ENCODE measurements around the gene FASTKD2. TPM values are rescaled to one million over a fixed set of nuclear protein-coding genes. Genes with fewer than 3 reads are reported as not detected.

FASTKD2 gene
- total RNA-seq, 2 donors from 2014 or later = 23.7 to 34.6 TPM

GRCh38 chr2:206766057-206766930 lies 888 bp downstream of the FASTKD2 start:
- ATAC-seq = no peak
- H3K36me3 Mint-ChIP-seq = peaks cover 9% of the 10 kb centered on the region
- peaks cover 2 to 6% of the 10 kb centered on the region in 2 donors for H3K27me3 Mint-ChIP-seq
- DNase-seq (ENCODE audit: low spot score) = no peak
- peaks cover 17 to 29% of the 10 kb centered on the region in 2 donors for H3K4me1 Mint-ChIP-seq (ENCODE audit: low read depth in 2 of 2)
- H3K4me3 Mint-ChIP-seq = peak overlapping the region; percentile 93
- no peaks in the 10 kb centered on the region for H3K9me3 Mint-ChIP-seq
- H3K27ac Mint-ChIP-seq = peak overlapping the region; percentile 90 to 91

GRCh38 chr2:206774871-206775270 lies 9.5 kb downstream of the FASTKD2 start:
- Mint-ChIP-seq H3K4me3 (no peak overlapping the region), H3K27me3 (no peaks in the 10 kb centered on the region), H3K36me3 (peaks cover 56% of the 10 kb centered on the region), H3K9me3 (no peaks in the 10 kb centered on the region), H3K4me1 (ENCODE audit: low read depth in 2 of 2) (peaks cover 15 to 17% of the 10 kb centered on the region in 2 donors), H3K27ac (no peak overlapping the region)
- ATAC-seq (no peak), DNase-seq (ENCODE audit: low spot score) (no peak)

- peaks cover 67% of the 10 kb centered on the region for H3K36me3 Mint-ChIP-seq
- no peak overlapping the region for H3K4me3 Mint-ChIP-seq
- peaks cover 15 to 17% of the 10 kb centered on the region in 2 donors for H3K4me1 Mint-ChIP-seq (ENCODE audit: low read depth in 2 of 2)
- DNase-seq (ENCODE audit: low spot score) (no peak), ATAC-seq (no peak)
- H3K27ac Mint-ChIP-seq = no peak overlapping the region
- no peaks in the 10 kb centered on the region for H3K27me3 Mint-ChIP-seq
- H3K9me3 Mint-ChIP-seq = no peaks in the 10 kb centered on the region
Observed at GRCh38 chr2:206776432-206776831, 11.0 kb downstream of the FASTKD2 start.

GRCh38 chr2:206780671-206781070 lies 15.3 kb downstream of the FASTKD2 start:
- Mint-ChIP-seq H3K4me3 (no peak overlapping the region), H3K36me3 (peaks cover 67% of the 10 kb centered on the region), H3K27me3 (no peaks in the 10 kb centered on the region), H3K27ac (no peak overlapping the region), H3K9me3 (no peaks in the 10 kb centered on the region), H3K4me1 (ENCODE audit: low read depth in 2 of 2) (peaks cover 13 to 15% of the 10 kb centered on the region in 2 donors)
- DNase-seq (ENCODE audit: low spot score) = no peak
- no peak for ATAC-seq

GRCh38 chr2:206783718-206784117 lies 18.3 kb downstream of the FASTKD2 start:
- H3K27me3 Mint-ChIP-seq = no peaks in the 10 kb centered on the region
- no peak overlapping the region for H3K27ac Mint-ChIP-seq
- H3K4me3 Mint-ChIP-seq = no peak overlapping the region
- peaks cover 43% of the 10 kb centered on the region for H3K36me3 Mint-ChIP-seq
- DNase-seq (ENCODE audit: low spot score) (no peak), ATAC-seq (no peak)
- H3K9me3 Mint-ChIP-seq = no peaks in the 10 kb centered on the region
- H3K4me1 Mint-ChIP-seq (ENCODE audit: low read depth in 2 of 2) = peaks cover 5 to 6% of the 10 kb centered on the region in 2 donors

- Mint-ChIP-seq H3K9me3 (no peaks in the 10 kb centered on the region), H3K36me3 (peaks cover 38% of the 10 kb centered on the region), H3K4me1 (ENCODE audit: low read depth in 2 of 2) (peaks cover 0 to under 1% of the 10 kb centered on the region in 2 donors), H3K27ac (no peak overlapping the region), H3K4me3 (no peak overlapping the region), H3K27me3 (no peaks in the 10 kb centered on the region)
- ATAC-seq = no peak
- no peak for DNase-seq (ENCODE audit: low spot score)
Observed at GRCh38 chr2:206784559-206785353, 19.4 kb downstream of the FASTKD2 start.

- peaks cover 32% of the 10 kb centered on the region for H3K36me3 Mint-ChIP-seq
- H3K4me1 Mint-ChIP-seq (ENCODE audit: low read depth in 2 of 2) = no peaks in the 10 kb centered on the region
- H3K27ac Mint-ChIP-seq = peak overlapping the region in 1 of 2 donors; percentile 27
- ATAC-seq = no peak
- no peak overlapping the region for H3K4me3 Mint-ChIP-seq
- no peak for DNase-seq (ENCODE audit: low spot score)
- H3K27me3 Mint-ChIP-seq = no peaks in the 10 kb centered on the region
- no peaks in the 10 kb centered on the region for H3K9me3 Mint-ChIP-seq
Observed at GRCh38 chr2:206790311-206790935, 25.0 kb downstream of the FASTKD2 start.

GRCh38 chr2:206792645-206793044 lies 27.2 kb downstream of the FASTKD2 start:
- Mint-ChIP-seq H3K27ac (no peak overlapping the region), H3K27me3 (no peaks in the 10 kb centered on the region), H3K36me3 (peaks cover 29% of the 10 kb centered on the region), H3K4me3 (no peak overlapping the region), H3K9me3 (no peaks in the 10 kb centered on the region), H3K4me1 (ENCODE audit: low read depth in 2 of 2) (no peaks in the 10 kb centered on the region)
- ATAC-seq (no peak), DNase-seq (ENCODE audit: low spot score) (no peak)

GRCh38 chr2:206797376-206797775 lies 32.0 kb downstream of the FASTKD2 start:
- Mint-ChIP-seq H3K36me3 (peaks cover under 1% of the 10 kb centered on the region), H3K27me3 (no peaks in the 10 kb centered on the region), H3K9me3 (no peaks in the 10 kb centered on the region), H3K4me1 (ENCODE audit: low read depth in 2 of 2) (peaks cover 14 to 19% of the 10 kb centered on the region in 2 donors), H3K27ac (no peak overlapping the region), H3K4me3 (no peak overlapping the region)
- ATAC-seq = no peak
- no peak for DNase-seq (ENCODE audit: low spot score)

- no peaks in the 10 kb centered on the region for H3K36me3 Mint-ChIP-seq
- H3K4me1 Mint-ChIP-seq (ENCODE audit: low read depth in 2 of 2) = peaks cover 14 to 19% of the 10 kb centered on the region in 2 donors
- no peak for ATAC-seq
- no peak overlapping the region for H3K27ac Mint-ChIP-seq
- H3K27me3 Mint-ChIP-seq = no peaks in the 10 kb centered on the region
- no peak overlapping the region for H3K4me3 Mint-ChIP-seq
- no peak for DNase-seq (ENCODE audit: low spot score)
- no peaks in the 10 kb centered on the region for H3K9me3 Mint-ChIP-seq
Observed at GRCh38 chr2:206798000-206798399, 32.6 kb downstream of the FASTKD2 start.

GRCh38 chr2:206799083-206799482 lies 33.7 kb downstream of the FASTKD2 start:
- no peak for DNase-seq (ENCODE audit: low spot score)
- H3K27me3 Mint-ChIP-seq = no peaks in the 10 kb centered on the region
- H3K4me1 Mint-ChIP-seq (ENCODE audit: low read depth in 2 of 2) = peaks cover 14 to 19% of the 10 kb centered on the region in 2 donors
- peak overlapping the region; percentile 48 to 66 for H3K27ac Mint-ChIP-seq
- H3K36me3 Mint-ChIP-seq = no peaks in the 10 kb centered on the region
- H3K9me3 Mint-ChIP-seq = no peaks in the 10 kb centered on the region
- peak; percentile 68 to 76 for ATAC-seq
- H3K4me3 Mint-ChIP-seq = no peak overlapping the region

- H3K27me3 Mint-ChIP-seq = no peaks in the 10 kb centered on the region
- H3K4me3 Mint-ChIP-seq = peak overlapping the region; percentile 23
- no peak for DNase-seq (ENCODE audit: low spot score)
- ATAC-seq = peak; percentile 28 to 56
- peaks cover 14 to 19% of the 10 kb centered on the region in 2 donors for H3K4me1 Mint-ChIP-seq (ENCODE audit: low read depth in 2 of 2)
- H3K9me3 Mint-ChIP-seq = no peaks in the 10 kb centered on the region
- no peaks in the 10 kb centered on the region for H3K36me3 Mint-ChIP-seq
- H3K27ac Mint-ChIP-seq = peak overlapping the region in 1 of 2 donors; percentile 69
Observed at GRCh38 chr2:206800506-206801417, 35.4 kb downstream of the FASTKD2 start.
